Epidermal melanocyte (primary cell): Measurements from ENCODE around the gene RFLNA.

Experiments
- DNase-seq: peaks from one replicate; pipeline ENCODE4 v3.0.0; 2011; ENCODE audit warnings: low spot score; ENCODE audit not compliant: insufficient read length

Gene RFLNA

DNA sequence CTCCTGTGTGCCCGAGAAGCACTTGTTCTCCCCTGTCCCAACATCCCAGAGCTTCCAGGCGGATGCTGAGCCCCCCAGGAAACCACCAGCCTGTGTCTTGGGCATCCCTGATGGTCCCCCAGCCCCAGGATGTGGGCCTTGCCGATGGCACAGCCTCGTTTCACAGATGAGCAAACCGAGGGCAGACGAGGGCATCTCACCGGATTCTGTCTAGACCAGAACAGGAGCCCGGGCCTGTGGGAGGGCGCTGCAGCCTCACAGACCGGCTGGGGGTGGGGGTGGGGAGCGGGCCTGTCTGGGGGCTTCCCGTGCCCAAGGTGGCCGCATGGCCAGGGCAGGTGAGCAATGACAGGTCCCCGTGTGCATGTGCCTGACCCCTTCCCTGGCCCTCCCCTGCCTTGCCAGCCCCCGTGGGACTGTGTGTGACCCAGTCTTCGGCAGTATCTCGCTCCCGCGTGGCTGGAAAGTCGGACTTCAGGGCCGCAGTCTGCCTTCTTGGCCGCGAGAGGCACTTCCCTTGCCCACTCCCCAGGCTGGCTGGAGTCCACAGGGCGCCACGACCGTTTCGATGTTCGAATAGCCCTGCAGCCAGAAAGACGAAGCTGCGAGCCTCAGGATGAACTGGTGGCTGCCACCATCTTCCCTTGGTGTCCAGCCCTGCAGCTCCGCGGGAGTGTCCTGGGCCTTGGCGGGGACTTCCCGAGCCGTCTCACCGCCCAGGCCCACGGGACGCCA is 8.9 kb downstream of the RFLNA start:
- DNase-seq = no peak

DNA sequence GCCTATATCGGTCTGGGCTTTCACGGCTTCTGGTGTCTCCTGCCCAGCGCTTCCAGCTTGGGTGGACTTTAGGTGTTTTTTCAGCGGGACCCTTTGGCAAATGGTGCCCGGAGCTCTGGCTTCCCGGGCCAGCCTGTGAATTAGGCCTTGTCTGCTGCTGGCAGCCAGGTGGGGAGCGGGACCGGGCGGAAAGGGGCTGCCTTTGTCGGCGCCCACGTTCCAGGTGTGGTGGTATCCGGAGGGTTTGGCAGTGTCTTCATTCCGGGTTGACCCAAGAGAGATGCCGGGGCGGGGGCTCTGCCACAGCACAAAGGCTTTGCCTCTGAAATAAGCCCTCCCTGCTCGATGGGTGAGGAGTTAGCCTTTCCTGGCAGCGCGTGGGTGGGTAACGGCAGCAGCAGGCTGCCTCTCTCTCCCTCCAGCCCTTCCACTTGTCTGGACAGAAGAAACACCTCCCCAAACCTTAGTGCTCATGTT is 9.5 kb downstream of the RFLNA start:
- DNase-seq = no peak

DNA sequence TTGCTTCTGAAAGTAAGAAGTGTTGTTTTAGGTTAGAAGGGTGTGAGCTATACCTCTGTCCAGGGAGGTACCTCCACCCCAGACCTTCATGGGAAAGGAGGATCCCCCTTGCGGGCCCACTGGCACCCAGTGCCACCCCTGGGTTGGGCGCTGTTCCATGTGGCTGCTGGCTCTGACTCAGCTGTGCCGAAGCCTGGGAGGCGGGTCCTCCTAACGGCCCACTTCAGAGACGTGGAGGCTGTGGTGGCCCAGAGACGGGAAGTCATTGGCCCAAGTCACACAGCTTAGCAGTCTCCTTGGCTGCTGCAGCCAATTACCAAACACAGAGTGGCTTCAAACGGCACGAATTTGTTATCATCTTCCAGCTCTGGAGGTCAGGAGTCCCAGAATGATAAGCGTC is 10.2 kb downstream of the RFLNA start:
- DNase-seq = no peak

DNA sequence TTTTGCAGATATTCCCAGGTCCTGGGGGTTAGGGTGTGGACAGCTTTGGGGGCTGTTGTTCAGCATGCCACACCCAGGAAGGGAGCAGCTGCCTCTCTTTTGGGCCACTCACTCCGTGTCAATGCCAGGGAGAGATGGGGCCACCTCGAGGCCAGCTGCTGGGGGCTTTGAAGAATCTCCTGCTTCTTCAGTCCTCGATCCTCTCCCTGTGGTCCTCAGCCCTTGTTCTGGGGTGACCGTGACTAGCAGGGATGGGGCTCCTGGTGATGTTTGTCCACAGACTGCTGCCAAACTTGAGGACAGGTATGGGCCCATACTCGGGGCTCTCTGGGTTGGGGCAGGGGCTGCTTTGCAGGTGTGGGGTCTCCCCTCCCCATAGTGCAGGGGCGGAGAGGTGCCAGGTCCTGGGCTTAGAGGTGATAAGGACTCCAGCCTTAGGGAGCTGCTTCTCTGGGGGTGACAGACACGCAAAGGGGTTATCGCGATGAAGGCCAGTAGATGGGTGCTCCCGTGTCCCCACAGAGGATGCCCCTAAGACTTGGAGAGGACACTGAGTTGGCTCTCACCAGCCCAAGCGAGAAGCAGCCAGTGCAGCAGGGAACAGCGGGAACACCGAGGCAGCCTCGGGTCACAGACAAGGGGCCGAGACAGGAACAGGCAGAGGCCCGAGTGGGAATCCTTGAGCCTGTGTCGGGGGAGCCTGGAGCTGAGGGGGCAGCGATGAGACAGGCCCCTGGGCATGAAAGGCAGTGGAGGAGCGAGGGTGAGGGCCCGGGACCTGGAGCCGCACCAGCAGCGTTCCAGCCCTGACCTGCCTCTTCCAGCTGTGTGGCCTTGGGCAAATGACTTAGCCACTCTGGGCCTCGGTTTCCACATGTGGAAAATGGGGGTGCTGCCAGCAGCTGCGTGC is 11.1 kb downstream of the RFLNA start:
- no peak for DNase-seq

DNA sequence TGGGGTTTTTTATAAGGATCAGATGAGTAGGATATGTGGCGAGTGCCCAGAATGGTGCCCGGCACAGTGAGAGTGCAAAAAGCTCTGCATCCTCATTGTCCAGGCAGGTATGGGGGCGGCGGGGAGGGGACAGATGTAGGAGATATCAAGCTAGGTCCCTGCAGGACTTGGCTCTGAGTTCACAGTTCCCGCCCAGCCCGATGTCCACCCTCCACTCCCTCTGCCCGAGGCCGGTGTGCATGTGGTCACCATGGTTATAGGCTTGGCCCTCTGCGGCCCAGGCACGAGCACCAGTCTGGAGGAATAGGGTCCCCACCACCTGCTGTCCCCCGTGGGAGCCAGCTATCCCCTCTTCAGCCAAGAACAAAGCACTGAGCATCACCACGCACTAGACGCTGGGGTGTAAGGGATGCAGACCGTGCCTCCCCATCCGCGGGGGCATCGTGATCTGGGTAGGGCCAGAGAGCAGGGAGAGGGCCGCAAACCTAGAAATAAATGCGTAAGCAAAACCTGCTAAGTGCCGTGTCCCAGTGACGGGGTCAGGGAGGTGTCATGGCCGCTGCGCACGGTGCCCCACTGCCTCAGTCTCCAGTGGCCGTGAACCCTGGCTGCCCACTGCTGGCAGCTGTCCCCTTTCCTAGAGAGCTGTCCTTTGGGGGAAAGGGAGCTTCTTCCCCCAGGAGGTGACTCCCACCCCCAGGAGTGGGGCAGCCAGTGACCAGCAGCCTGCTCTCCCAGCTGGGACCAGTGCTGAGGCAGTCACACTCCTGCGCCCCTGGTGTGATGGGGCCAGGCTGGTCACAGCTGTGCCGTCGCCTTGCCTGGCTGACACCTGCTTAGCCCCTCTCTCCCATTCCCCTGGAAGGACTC is 12.0 kb downstream of the RFLNA start:
- no peak for DNase-seq

DNA sequence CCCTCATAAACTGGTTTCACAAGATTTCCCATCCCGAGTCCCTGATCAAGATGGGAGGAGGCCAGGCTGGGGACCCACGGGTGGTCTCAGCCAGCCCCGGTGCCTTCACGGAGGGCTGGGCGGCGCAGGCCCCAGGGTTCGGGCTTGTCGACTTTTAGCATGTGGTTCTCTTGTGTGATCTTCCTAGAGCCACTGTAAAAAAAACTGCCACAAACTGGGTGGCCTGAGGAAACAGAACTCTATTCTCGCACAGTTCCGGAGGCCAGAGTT is 12.6 kb downstream of the RFLNA start:
- no peak for DNase-seq

DNA sequence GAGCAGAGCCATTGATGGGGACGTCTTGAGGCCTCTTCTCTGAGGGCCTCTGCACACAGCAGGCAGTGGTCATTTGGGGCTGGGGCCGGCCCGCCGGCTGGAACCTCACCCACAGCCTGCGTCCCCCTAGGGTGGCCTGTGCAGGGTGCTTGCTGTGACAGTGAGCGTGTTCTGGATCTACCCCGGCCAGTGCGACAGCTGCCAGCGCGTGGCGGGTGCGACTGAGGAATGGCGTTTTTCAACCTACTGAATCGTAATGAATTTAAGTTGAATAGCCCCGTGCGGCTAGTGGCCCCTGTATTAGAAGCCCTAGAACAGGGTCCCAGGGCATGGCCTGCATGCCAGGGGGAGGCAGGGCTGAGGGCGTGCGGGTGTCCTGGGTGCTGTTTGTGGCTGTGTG is 13.8 kb downstream of the RFLNA start:
- DNase-seq = no peak

DNA sequence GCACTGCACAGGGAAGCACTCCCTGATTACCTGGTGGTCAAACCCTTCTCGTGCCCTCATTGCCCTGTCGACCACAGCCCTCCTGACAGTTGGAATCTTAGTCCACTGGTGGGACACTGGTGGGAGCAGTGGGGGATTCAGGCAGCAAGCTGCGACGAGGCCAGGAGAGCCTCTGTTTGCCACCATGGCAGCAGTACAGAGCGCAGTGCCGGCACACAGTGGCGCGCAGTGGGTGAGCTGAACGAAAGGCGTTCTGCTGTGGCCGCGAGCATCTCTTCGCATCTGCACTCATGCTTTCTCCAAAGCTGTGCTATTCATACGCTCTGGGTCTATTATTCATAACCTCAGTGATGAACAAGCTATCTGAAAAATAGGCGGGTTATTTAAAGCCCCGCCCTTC is 14.3 kb downstream of the RFLNA start:
- no peak for DNase-seq

DNA sequence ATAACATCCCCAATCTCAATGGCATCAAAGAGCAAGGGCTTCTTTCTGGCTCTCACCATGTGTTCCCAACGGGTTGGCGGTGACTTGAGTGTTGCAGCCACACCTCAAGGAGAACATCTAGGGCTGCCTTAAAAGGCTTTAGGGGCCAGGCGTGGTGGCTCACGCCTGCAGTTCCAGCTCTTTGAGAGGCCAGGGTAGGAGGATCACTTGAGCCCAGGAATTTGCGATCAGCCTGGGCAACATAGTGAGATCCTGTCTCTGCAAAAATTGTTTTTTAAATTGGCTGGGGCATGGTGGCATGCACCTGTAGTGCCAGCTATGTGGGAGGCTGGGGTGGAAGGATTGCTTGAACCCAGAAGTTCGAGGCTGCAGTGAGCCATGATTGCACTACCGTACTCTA is 14.9 kb downstream of the RFLNA start:
- no peak for DNase-seq

DNA sequence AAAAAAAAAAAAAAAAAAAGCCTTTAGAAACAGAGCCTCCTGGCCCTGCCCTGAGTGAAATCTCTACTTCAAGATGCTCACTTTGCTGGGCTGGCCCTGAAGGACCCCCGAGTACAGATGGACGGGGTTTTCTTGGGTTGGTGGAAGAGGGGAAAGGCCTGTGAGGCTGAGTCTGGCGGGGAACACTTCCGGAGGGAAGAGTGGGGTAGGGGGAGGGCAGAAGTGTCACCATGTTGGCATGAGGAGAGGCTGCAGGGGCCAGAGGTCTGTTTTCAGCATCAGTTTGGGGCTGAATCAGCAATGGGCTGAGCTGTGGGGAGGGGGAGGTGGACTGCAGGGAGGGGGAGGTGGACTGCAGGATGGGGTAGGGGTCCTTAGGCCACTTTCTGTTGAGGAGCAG is 15.3 kb downstream of the RFLNA start:
- peak; percentile 18 for DNase-seq

DNA sequence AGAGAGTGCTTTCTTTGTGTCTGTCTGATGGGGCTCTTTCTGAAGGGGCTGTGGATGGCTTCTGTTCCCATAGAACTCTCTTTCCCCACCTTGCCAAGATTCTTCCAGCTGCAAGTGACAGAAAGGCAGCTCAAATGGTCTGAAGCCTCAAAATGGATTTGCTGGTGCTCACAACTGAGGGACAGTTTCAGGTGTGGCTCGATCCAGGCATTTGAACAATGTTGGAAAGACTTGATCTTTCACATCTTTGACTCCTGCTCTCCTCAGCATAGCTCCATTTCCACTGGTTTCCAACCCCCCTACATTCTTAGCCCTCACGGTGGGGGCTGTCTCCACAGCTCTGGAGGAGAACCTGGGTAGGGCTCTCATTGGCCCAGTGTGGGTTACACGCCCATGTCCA is 15.9 kb downstream of the RFLNA start:
- no peak for DNase-seq

DNA sequence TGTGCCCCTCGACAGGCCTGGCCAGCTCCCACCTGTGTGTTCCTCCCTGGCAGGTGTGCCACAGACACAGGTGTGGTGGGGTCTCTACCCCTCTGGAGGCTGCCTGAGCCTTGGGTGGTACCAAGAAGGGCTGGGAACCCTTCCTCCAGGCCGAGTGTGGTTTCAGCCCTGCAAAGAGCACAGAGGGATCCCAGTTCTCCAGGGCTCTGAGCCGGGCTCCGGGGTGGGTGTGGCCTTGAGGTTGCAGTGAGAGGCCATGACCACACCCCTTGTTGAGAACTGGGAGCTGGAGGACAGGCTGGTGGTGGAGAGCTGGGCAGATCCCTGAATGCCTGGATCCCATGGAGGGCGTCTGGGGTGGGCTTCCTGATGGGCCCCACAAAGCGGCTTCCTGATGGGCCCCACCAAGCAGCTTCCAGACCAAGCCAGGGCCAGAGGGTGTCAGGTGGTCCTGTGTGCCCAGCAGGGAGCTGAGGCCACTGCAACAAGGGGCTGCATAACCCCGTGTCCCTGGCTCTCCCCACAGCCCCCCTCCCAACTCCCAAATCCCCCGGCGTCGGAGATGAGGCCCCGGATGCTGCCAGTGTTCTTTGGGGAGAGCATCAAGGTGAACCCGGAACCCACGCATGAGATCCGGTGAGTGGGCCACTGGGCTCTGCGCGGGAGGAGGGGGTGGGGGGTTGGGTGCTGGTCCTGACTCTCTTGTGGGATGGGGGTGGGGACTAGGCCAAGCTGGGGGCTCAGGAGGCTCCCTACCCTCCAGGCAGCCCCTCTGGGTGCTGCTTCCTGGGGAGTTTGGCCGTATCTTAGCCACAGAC is 16.6 kb downstream of the RFLNA start:
- DNase-seq = no peak

DNA sequence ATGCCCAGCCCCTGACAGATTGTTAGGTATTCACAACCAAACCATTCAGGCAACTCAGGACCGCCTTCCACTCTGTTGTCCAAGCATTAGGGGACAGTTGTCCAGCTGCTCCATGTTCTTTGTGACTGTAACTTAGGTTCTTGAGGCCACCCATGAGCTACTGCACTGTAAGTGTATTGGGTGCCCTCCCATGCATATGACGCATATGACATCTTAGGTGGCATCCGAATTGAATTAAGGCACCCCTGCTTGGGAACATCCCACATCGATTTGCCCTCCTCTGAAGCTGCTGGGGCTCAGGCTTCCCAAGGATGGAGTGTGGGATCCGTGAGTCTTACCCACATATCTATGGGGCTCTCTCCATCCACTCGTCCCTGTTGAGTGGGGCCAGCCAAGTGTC is 17.7 kb downstream of the RFLNA start:
- DNase-seq = no peak

DNA sequence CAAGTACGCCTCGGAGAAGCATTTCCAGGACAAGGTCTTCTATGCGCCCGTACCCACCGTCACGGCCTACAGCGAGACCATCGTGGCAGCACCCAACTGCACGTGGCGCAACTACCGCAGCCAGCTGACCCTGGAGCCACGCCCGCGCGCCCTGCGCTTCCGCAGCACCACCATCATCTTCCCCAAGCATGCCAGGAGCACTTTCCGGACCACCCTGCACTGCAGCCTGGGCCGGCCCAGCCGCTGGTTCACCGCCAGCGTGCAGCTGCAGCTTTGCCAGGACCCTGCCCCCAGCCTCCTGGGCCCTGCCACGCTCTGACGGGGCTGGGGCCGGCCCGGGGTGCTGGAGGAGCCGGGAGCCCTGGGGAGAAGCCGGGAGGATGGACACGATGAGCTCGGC is 19.3 kb downstream of the RFLNA start:
- no peak for DNase-seq

DNA sequence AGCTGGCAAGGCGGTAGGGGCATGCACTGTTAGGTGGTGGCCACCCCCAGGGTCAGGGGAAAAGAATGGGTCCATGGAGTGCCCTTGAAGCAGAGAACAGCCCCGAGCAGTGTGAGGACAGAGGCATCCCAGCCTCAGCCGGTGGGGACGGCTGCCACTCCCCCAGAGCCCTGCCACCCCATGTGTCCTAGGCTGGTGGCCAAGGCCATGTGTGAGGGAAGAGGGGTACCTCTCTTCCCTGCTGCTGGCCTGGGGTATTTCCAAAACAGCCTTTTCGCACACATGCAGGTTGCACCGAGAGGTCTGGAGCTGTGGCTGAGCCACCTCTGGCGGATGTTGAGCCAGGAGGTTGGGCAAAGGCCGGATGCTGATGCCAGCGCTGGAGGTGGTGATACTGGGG is 19.9 kb downstream of the RFLNA start:
- DNase-seq = no peak

DNA sequence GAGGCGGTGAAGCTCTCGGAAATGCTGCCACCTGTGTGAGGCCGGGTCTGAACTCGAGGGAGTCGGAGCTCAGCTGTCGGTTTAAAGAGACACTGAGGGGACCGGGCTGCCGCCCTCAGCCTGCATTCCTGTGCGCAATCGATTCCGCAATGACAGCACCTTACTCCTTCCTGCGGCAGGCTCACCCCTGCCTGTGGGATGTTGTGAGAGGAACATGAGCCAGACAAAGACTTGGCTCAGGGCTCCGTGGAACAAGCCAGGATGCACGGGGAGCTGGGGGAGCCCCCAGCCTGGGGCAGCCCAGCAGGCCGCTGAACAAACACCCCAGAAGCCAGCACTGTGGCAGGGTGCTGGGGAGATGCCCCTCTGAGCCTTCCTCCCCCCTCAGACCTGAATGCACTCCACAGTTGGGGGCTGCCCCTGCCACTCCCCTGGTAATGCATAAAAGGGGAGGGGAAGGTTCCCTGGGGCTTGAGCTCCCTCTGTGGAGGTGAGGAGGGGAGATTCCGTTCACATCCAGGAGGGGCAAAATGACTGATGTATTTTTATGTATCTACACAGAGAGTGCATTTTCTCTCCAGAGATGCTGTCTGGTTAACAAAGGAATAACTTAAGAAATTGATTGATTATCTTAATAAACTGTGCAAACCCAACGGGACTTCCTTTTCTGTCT is 20.6 kb downstream of the RFLNA start:
- DNase-seq = no peak

DNA sequence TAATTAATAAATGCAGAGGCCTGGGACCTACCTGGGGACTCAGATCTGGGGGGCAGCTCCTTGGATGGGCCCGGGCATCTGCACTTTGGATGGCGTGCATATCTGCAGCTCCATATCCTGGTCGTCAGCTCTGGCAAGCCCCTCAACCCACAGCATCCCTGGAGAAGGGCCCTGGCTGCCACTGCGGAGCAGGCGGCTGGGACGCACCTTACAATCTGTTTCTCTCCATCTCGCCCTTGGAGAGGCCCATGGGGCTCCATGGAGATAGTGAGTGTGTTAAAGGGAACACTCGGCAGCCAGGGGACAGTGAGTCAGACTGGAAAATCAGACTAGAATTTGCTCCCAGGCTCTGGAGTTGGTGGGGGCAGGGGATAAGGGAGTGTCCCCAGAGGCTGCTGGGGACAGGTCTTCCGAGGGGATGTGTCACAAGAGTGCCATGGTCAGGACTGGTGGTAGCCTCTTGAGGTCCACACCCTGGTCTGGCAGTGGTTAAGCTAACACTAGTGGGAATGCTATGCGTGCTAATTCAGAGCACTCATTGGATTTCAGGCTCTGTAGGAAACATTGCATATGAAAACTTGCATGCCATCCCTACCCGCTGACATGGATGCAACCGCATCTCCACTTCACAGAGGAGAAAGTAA is 21.5 kb downstream of the RFLNA start:
- DNase-seq = no peak

DNA sequence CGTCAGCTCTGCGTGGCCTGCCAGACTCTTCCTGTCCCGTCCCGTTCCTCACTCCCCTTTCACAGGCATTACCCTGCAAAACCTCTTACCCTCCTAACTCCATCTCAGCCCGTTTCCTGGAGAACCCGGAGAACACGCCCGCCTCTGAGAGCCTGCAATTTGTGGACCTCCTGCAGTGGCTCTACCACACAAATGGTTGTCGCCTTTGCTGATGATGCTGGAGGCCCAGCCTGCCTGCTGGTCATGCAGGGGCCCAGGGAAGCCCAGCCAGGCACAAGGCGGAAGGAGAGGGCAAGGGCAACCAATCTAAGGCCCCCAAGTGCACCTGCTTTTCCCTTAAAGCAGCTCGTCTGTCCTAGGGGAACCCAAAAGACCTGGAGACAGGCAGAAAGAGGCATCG is 22.5 kb downstream of the RFLNA start:
- no peak for DNase-seq

DNA sequence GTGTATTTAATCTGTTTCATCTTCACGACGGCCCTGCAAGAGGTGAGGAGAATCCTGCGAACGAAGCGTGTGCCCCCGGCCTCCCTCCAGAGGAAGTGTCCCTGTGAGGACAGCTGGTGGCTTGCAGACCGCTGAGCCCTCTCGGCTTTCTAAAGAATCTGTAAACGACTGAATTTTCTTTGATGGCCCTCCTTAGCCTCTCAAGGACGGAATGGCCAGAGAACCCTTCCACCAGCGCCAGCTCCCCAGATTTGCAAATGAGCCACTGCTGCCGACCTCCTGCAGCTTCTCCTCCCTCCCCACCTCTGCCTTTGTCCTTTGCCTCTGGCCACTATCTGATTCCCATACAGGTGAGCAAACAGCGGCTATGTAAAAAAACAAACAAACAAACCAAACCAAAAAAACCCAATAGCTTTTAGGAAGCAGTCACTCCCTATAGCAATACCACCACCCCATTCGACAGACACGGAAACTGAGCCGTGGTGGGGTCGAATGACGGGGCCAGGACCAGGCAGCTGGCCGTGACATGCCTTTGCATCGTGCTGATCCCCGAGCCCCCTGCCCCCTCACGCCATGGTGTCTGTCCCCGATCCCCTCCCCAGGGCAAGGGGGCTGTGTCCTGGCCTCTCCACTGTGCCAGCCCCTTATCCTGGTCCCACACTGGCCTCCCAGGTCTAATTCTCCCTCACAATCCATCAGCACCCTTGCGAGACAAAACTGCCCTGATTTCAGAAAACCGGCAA is 23.6 kb downstream of the RFLNA start:
- no peak for DNase-seq
